ENCODE measurements around the gene SOST.

The SOST gene

DNA sequence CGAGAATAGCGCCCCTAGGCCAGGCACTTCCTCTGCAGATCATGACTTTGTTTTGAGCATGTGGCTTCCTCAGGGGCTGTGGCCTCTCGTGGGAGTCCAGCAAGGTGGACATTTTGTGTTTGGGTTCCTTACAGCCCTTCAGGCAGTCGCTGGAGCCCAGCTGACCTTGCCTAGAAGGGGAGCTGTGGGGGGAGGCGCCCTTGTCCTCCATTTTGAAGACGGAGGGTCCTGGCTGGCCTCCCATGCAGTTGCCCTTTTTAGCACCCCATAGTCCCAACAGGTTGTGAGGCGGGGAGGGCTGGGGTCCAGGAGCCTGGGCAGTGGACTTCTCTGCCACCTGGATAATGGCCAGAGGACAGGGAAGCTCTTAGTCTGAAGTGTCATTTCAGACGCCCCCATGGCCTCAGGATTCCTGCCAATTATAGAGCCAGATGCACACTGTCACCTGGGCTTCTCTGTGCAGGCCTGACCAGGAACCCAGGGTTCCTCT is 1.4 kb downstream of the SOST start:
- H3K4me3 ChIP-seq (ENCODE audit: low read depth, low read length) = no peak overlapping the region
- no peak for DNase-seq (ENCODE audit: low read depth)
- TF ChIP-seq, protein P1, sequence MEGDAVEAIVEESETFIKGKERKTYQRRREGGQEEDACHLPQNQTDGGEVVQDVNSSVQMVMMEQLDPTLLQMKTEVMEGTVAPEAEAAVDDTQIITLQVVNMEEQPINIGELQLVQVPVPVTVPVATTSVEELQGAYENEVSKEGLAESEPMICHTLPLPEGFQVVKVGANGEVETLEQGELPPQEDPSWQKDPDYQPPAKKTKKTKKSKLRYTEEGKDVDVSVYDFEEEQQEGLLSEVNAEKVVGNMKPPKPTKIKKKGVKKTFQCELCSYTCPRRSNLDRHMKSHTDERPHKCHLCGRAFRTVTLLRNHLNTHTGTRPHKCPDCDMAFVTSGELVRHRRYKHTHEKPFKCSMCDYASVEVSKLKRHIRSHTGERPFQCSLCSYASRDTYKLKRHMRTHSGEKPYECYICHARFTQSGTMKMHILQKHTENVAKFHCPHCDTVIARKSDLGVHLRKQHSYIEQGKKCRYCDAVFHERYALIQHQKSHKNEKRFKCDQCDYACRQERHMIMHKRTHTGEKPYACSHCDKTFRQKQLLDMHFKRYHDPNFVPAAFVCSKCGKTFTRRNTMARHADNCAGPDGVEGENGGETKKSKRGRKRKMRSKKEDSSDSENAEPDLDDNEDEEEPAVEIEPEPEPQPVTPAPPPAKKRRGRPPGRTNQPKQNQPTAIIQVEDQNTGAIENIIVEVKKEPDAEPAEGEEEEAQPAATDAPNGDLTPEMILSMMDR (IDR thresholded peaks at IDR 0.05; ENCODE audit: control insufficient read depth, extremely low read depth, insufficient read depth) = no peak

DNA sequence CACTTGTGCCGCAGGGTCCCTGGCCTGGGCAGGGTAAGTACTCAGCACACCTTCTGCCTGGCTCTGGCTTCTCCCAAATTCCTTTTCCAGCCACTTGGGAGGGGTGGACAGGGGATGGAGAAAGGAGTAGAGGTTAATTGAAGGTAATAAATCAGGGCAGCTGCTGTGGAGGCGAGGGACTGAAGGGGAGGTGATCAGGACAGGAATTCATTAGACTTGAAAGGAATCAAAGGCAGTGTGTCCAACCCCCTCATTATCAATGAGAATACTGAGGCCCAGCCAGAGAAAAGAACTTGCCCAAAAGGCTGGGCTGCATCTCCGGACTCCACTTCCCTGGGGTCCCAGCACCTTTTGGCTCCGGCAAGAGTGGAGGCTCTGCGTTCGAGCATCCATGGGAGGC is 2.4 kb downstream of the SOST start:
- TF ChIP-seq, protein P1 (IDR thresholded peaks at IDR 0.05; ENCODE audit: control insufficient read depth, extremely low read depth, insufficient read depth) = no peak
- H3K4me3 ChIP-seq (ENCODE audit: low read depth, low read length) = no peak overlapping the region

DNA sequence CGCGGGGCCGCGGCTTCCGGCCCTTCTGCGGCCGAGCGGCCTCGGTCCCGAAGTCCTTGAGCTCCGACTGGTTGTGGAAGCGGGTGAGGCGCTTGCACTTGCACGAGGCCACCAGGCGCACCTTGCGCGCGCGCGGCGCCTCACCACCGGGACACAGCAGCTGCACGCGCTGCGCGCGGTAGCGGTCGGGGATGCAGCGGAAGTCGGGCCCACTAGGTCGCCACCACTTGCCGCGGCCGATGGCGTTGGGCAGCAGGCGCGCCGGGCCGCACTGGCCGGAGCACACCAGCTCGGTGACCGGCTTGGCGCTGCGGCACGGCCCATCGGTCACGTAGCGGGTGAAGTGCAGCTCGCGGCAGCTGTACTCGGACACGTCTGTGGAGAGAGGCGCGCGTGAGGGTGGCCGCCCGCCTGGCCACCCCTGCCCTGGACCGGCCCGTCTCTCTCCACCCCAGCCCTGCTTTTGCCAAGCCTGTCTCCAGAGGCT is 3.2 kb downstream of the SOST start:
- TF ChIP-seq, protein P1 (IDR thresholded peaks at IDR 0.05; ENCODE audit: control insufficient read depth, extremely low read depth, insufficient read depth) = no peak
- H3K4me3 ChIP-seq (ENCODE audit: low read depth, low read length) = no peak overlapping the region
- no peak for DNase-seq (ENCODE audit: low read depth)

More for the DNA sequence above, 2.4 kb downstream of the SOST start:
- no peak for DNase-seq (ENCODE audit: low read depth)

- H3K4me3 ChIP-seq (ENCODE audit: low read depth, low read length) = no peak overlapping the region
- TF ChIP-seq, protein P1 (IDR thresholded peaks at IDR 0.05; ENCODE audit: control insufficient read depth, extremely low read depth, insufficient read depth) = no peak
- no peak for DNase-seq (ENCODE audit: low read depth)
These were observed 3.6 kb downstream of the SOST start for GRCh38 chr17:43754947-43755346.

- no peak for DNase-seq (ENCODE audit: low read depth)
- H3K4me3 ChIP-seq (ENCODE audit: low read depth, low read length) = no peak overlapping the region
- TF ChIP-seq, protein P1 (IDR thresholded peaks at IDR 0.05; ENCODE audit: control insufficient read depth, extremely low read depth, insufficient read depth) = no peak
These were observed 5.0 kb downstream of the SOST start for GRCh38 chr17:43753493-43754129.

- TF ChIP-seq, protein P1 (IDR thresholded peaks at IDR 0.05; ENCODE audit: control insufficient read depth, extremely low read depth, insufficient read depth) = no peak
- DNase-seq (ENCODE audit: low read depth) = no peak
- H3K4me3 ChIP-seq (ENCODE audit: low read depth, low read length) = no peak overlapping the region
These were observed 8.4 kb downstream of the SOST start for GRCh38 chr17:43750153-43750552.

DNA sequence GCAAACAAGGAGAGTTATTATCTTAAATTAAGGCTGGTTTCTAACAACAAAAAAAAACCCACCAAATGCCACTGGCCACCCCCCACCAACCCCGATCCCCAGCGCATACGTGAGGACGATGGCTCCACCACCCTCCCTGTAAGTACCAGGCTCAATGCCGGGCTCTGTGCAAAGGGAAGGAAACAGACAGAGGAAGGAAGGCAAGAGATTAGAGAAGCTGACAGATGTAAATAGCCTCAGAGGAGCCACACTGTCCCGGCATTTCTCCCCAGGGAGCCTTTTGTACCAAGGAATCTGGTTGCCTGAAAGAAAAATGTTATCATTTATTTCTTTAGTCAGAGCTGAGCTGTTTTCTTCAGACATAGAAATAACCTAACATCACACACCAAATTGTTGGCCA is 13.1 kb downstream of the SOST start:
- TF ChIP-seq, protein P1 (IDR thresholded peaks at IDR 0.05; ENCODE audit: control insufficient read depth, extremely low read depth, insufficient read depth) = no peak
- no peak for DNase-seq (ENCODE audit: low read depth)
- H3K4me3 ChIP-seq (ENCODE audit: low read depth, low read length) = no peak overlapping the region
